B cell (primary cell): ENCODE measurements around the gene NAB1. TPM values are rescaled to one million over a fixed set of nuclear protein-coding genes. Genes with fewer than 3 reads are reported as not detected.

ENCODE experiments used
- ATAC-seq: fragments of 200-7000 bp; cut with Tn5 transposase; one replicate; pipeline ENCODE4 v1.10.0; 2021; ENCODE audit warnings: low read depth, mild to moderate bottlenecking, moderate number of reproducible peaks, moderate library complexity
- CTCF ChIA-PET: fragments of 350-600 bp; sonication (Branson Sonifier 250); formaldehyde crosslinking; loops from one replicate; lab custom pipeline; 2021; ENCODE audit warnings: antibody characterized with exemption, inconsistent platforms; lab: Charles Lee
- POLR2A ChIA-PET: fragments of 350-600 bp; sonication (Branson Sonifier 250); formaldehyde crosslinking; loops from one replicate; lab custom pipeline; 2021; ENCODE audit warnings: antibody characterized with exemption; lab: Charles Lee
- DNase-seq: peaks from one replicate; pipeline ENCODE4 v3.0.0; 2013
- H2AFZ ChIP-seq: 2 replicates; pipeline ENCODE4 v1.6.1; 2012; ENCODE audit warnings: mild to moderate bottlenecking, low read depth, low read length; ENCODE audit not compliant: insufficient read depth, poor library complexity, severe bottlenecking
- H3K27ac ChIP-seq, 2 donors: 1 replicate in 1 of 2; 2 replicates in 1 of 2; pipeline ENCODE4 v1.5.1; 2012 to 2013; ENCODE audit warnings: low read length in 2 of 2, mild to moderate bottlenecking in 2 of 2, moderate library complexity in 1 of 2
- H3K27me3 ChIP-seq, 4 experiments: fragments of 200-600 bp in 1 of 4; sonication (generic) in 1 of 4; replicated peaks in 1 of 4; 1 replicate in 2 of 4; 2 replicates in 2 of 4; pipeline versions ENCODE4 v1.6.1 to v1.7.0; 2013 to 2016; ENCODE audit warnings: low read length in 3 of 4, mild to moderate bottlenecking in 2 of 4, mixed read lengths in 1 of 4, moderate library complexity in 1 of 4; ENCODE audit not compliant: insufficient read depth in 4 of 4, control insufficient read depth in 3 of 4; ENCODE audit errors: control extremely low read depth in 1 of 4
- H3K36me3 ChIP-seq, 2 experiments: replicated peaks in 1 of 2; 1 replicate in 1 of 2; 2 replicates in 1 of 2; pipeline versions ENCODE4 v1.6.1 to v1.7.1; 2013; ENCODE audit warnings: low read length in 1 of 2; ENCODE audit not compliant: insufficient read depth in 2 of 2, control insufficient read depth in 1 of 2; ENCODE audit errors: control extremely low read depth in 1 of 2, extremely low read depth in 1 of 2
- H3K4me1 ChIP-seq, 2 donors: fragments of 200-600 bp in 1 of 2; sonication (generic) in 1 of 2; 1 replicate in 1 of 2; 2 replicates in 1 of 2; pipeline versions ENCODE4 v1.5.1 to v1.6.1; 2013 to 2017; ENCODE audit warnings: low read length in 2 of 2; ENCODE audit not compliant: control insufficient read depth in 2 of 2, insufficient read depth in 2 of 2
- H3K4me2 ChIP-seq: replicated peaks from 2 replicates; pipeline ENCODE3; 2012; ENCODE audit warnings: mild to moderate bottlenecking, low read depth, low read length; ENCODE audit not compliant: poor library complexity, severe bottlenecking
- H3K4me3 ChIP-seq, 5 experiments: fragments of 200-600 bp in 1 of 5; sonication (generic) in 1 of 5; 1 replicate in 3 of 5; 2 replicates in 2 of 5; pipeline versions ENCODE4 v1.5.1 to v1.7.0; 2011 to 2016; ENCODE audit warnings: low read length in 4 of 5, mild to moderate bottlenecking in 4 of 5, low read depth in 2 of 5, control low read depth in 1 of 5, moderate library complexity in 1 of 5; ENCODE audit not compliant: insufficient read depth in 1 of 5; ENCODE audit errors: control extremely low read depth in 1 of 5, extremely low read depth in 1 of 5
- H3K79me2 ChIP-seq: fragments of 200-600 bp; sonication (generic); one replicate; pipeline ENCODE4 v1.6.0; 2016; ENCODE audit warnings: low read length; ENCODE audit not compliant: control insufficient read depth, insufficient read depth
- H3K9ac ChIP-seq: fragments of 200-600 bp; sonication (generic); 2 replicates; pipeline ENCODE4 v1.6.1; 2017; ENCODE audit warnings: mild to moderate bottlenecking, low read length, moderate library complexity
- H3K9me3 ChIP-seq, 3 donors: one replicate each; pipeline versions ENCODE4 v1.6.1 to v1.7.1; 2013; ENCODE audit warnings: low read length in 2 of 3; ENCODE audit not compliant: control insufficient read depth in 2 of 3, insufficient read depth in 1 of 3; ENCODE audit errors: control extremely low read depth in 1 of 3
- H4K20me1 ChIP-seq: 2 replicates; pipeline ENCODE4 v1.6.0; 2012; ENCODE audit warnings: mild to moderate bottlenecking, low read length; ENCODE audit not compliant: insufficient read depth, control insufficient read depth, poor library complexity, severe bottlenecking
- H3K27ac Mint-ChIP-seq: one replicate; pipeline ENCODE4 v1.8.0; 2021; ENCODE audit warnings: mixed read lengths
- H3K27me3 Mint-ChIP-seq: one replicate; pipeline ENCODE4 v1.8.0; 2021; ENCODE audit warnings: mixed read lengths
- H3K4me1 Mint-ChIP-seq: one replicate; pipeline ENCODE4 v1.8.0; 2021; ENCODE audit warnings: mixed read lengths
- H3K4me3 Mint-ChIP-seq: one replicate; pipeline ENCODE4 v1.8.0; 2021; ENCODE audit warnings: mixed read lengths
- H3K9me3 Mint-ChIP-seq: one replicate; pipeline ENCODE4 v1.8.0; 2022; ENCODE audit warnings: mixed read lengths; ENCODE audit not compliant: insufficient read depth
- EZH2 ChIP-seq: IDR thresholded peaks from 2 replicates; pipeline ENCODE4 v1.6.1; 2012; ENCODE audit warnings: borderline replicate concordance, low read depth, mild to moderate bottlenecking, moderate library complexity, low read length; ENCODE audit not compliant: insufficient read depth, poor library complexity, severe bottlenecking
- WGBS: methylation state at CpG from one replicate; pipeline ENCODE4 v1.1.5; 2013; ENCODE audit warnings: missing lambda C conversion rate; ENCODE audit not compliant: insufficient coverage; 5-methylcytosine and 5-hydroxymethylcytosine counted together
- intact Hi-C: fragments of 100-400 bp; cut with micrococcal nuclease; formaldehyde crosslinking; loops from one replicate; pipeline ENCODE4 v1.10.0; 2022
- polyA minus RNA-seq: library from RNA; depleted of rRNA, polyadenylated mRNA; stranded (reverse); fragments of >200 nt; gene quantifications from 2 replicates; pipeline ENCODE4 v1.2.3, GENCODE V29; 2012
- polyA plus RNA-seq: library from polyadenylated mRNA; depleted of rRNA; stranded (reverse); fragments of >200 nt; gene quantifications from 2 replicates; pipeline ENCODE4 v1.2.3, GENCODE V29; 2012
- total RNA-seq, 2 donors: library from RNA; stranded (reverse); fragments of 120-200 nt in 1 of 2; gene quantifications; 1 replicate in 1 of 2; 2 replicates in 1 of 2; pipeline versions ENCODE4 v1.2.3 to v1.2.4, GENCODE V29; 2013 to 2022
- TF ChIP-seq, protein P1 (sequence below): fragments of 200-600 bp; IDR thresholded peaks from one replicate; pipeline ENCODE4 v1.8.0; 2022; ENCODE audit warnings: antibody characterized with exemption, mild to moderate bottlenecking

NAB1 gene, protein sequence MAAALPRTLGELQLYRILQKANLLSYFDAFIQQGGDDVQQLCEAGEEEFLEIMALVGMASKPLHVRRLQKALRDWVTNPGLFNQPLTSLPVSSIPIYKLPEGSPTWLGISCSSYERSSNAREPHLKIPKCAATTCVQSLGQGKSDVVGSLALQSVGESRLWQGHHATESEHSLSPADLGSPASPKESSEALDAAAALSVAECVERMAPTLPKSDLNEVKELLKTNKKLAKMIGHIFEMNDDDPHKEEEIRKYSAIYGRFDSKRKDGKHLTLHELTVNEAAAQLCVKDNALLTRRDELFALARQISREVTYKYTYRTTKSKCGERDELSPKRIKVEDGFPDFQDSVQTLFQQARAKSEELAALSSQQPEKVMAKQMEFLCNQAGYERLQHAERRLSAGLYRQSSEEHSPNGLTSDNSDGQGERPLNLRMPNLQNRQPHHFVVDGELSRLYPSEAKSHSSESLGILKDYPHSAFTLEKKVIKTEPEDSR
- 24.9 and 31.9 TPM in 2 replicates for total RNA-seq
- 20.2 TPM for total RNA-seq (2013)
- polyA plus RNA-seq, result 6.3 and 7.7 TPM in 2 replicates
- polyA minus RNA-seq, result 11.1 and 11.8 TPM in 2 replicates

DNA sequence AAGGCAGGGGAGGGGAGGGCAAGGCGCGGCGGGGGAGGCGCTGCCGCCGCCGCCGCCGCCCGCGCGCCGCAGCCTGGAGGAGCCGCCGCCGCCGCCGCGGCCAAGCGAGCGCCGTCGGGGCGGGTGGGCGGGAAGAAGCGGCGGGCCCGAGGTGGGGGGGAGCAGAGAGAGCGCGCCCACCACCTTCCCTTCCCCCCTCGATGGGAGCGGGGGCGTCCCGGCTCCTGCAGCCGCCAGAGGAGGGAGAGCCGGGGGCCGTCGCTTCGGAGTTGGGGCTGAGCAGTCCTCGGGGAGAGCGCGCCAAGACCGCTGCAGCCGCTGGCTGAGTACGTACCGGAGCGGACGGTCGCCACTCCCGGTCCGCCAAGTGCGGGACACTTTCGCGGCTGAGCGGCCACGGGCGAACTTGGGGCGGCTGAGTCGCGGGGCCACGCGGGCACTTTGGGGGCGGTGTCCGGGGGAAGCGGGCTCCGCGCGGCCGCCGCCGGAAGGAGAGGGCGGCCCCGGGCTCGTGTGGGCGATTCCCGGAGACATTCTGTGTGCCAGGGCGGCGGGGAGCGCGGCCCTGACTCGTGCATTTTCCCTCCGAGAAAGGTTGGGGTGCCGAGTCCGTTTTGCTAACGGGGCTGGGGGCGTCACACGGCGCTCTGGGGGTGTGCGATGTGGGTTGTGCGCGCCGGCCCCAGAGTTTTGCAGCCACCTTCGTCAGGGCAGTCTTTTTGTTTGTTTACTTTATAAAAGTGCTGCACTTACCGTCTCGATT is at the start of gene NAB1:
Gene NAB1, plus strand, starts transcription at position 49 of the 763 bp plus-strand sequence. CDS start 10,094 bp downstream, outside the sequence.
- H3K79me2 ChIP-seq, result peaks cover 46% of the 10 kb centered on the region

More for the DNA sequence above, at the start of gene NAB1:
- Histone ChIP-seq H3K4me2 (peak within 1 kb of the TSS; percentile 93), H4K20me1 (no peaks in the 10 kb centered on the region), H3K27me3 (no peaks in the 10 kb centered on the region), H3K27ac (peak within 1 kb of the TSS; percentile 66 to 82), H3K9ac (peak within 1 kb of the TSS; percentile 85), H3K4me3 (peak within 1 kb of the TSS; percentile 82 to 90 (median 88)), H3K36me3 (no peaks in the 10 kb centered on the region), H2AFZ (peak within 1 kb of the TSS; percentile 87), H3K9me3 (no peaks in the 10 kb centered on the region), H3K4me1 (peaks cover 8 to 14% of the 10 kb centered on the region in 2 donors)
- Mint-ChIP-seq H3K4me1 (peaks cover 25% of the 10 kb centered on the region), H3K4me3 (peak within 1 kb of the TSS; percentile 95), H3K27ac (peak within 1 kb of the TSS; percentile 83), H3K9me3 (no peaks in the 10 kb centered on the region), H3K27me3 (no peaks in the 10 kb centered on the region)
- TF ChIP-seq, protein P1, sequence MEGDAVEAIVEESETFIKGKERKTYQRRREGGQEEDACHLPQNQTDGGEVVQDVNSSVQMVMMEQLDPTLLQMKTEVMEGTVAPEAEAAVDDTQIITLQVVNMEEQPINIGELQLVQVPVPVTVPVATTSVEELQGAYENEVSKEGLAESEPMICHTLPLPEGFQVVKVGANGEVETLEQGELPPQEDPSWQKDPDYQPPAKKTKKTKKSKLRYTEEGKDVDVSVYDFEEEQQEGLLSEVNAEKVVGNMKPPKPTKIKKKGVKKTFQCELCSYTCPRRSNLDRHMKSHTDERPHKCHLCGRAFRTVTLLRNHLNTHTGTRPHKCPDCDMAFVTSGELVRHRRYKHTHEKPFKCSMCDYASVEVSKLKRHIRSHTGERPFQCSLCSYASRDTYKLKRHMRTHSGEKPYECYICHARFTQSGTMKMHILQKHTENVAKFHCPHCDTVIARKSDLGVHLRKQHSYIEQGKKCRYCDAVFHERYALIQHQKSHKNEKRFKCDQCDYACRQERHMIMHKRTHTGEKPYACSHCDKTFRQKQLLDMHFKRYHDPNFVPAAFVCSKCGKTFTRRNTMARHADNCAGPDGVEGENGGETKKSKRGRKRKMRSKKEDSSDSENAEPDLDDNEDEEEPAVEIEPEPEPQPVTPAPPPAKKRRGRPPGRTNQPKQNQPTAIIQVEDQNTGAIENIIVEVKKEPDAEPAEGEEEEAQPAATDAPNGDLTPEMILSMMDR, result no peak
- TF ChIP-seq EZH2, result no peak
- WGBS, result under 1% methylated on average over 67 of the region's 95 CpGs
- DNase-seq, result peak; percentile 75
- ATAC-seq, result peak; percentile 48
- ChIA-PET POLR2A (interaction anchor here (0.5 to 1.0 kb wide), 5 partner anchors 31 to 865 kb away, joined by 3 to 8 read pairs (median 6); partner anchors contain the start of genes GLS, ORMDL1 and PMS1), CTCF (interaction anchor here (1.1 to 8.1 kb wide), 3 partner anchors 31 to 115 kb away, joined by 4 to 41 read pairs (median 9); no protein-coding TSS in a partner anchor)
- intact Hi-C loops, result loop anchor here (2.0 kb wide), 5 partner anchors 32 to 886 kb away; partner anchors contain the start of genes HIBCH, OSGEPL1 and STAT1
